ENCODE measurements around the gene ARHGAP22. TPM values are rescaled to one million over a fixed set of nuclear protein-coding genes. Genes with fewer than 3 reads are reported as not detected.
"Not testable (repeated sequence)": the region's sequence is repeated elsewhere in the genome, so short reads cannot be mapped to it uniquely, and the experiment has no call there.

Gene ARHGAP22
- total RNA-seq, 4 donors from 2014 or later, result 0.26 to 3.6 (median 3.0) TPM; not detected in 1

- Histone ChIP-seq H3K27ac (no peak overlapping the region), H3K4me1 (no peaks in the 10 kb centered on the region), H3K4me3 (no peak overlapping the region), H3K27me3 (no peaks in the 10 kb centered on the region), H3K9me3 (no peaks in the 10 kb centered on the region), H3K36me3 (no peaks in the 10 kb centered on the region)
- DNase-seq, result no peak
- intact Hi-C loops (cut with DNase I; ENCODE audit: low total_unique reads), result no loop called here
- no peak for TF ChIP-seq POLR2A (IDR thresholded peaks at IDR 0.05)
- TF ChIP-seq CTCF (IDR thresholded peaks at IDR 0.05), result no peak
Measured at GRCh38 chr10:48428896-48429295, 176.0 kb downstream of the ARHGAP22 start.

DNA sequence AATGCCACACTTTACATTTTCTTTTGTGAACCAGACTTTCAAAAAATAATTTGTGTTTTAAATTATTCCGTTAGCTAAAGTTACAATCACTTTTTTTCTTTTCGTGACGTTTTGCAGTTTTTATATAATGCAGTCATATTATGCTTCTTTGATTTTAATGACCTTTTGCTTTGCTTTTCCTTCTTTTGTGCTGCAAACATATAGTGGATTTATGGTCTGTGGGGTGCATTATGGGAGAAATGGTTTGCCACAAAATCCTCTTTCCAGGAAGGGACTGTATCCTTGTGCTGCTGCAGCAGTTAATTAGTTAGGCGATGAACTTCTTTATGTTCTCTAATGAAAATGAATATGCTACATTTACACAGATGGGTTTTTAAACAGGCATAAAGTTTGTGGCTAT is 181.0 kb downstream of the ARHGAP22 start:
- intact Hi-C loops (cut with DNase I; ENCODE audit: low total_unique reads), result no loop called here
- Histone ChIP-seq H3K27me3 (no peaks in the 10 kb centered on the region), H3K4me3 (no peak overlapping the region), H3K27ac (no peak overlapping the region), H3K4me1 (no peaks in the 10 kb centered on the region), H3K36me3 (no peaks in the 10 kb centered on the region), H3K9me3 (no peaks in the 10 kb centered on the region)
- no peak for TF ChIP-seq POLR2A (IDR thresholded peaks at IDR 0.05)
- TF ChIP-seq CTCF (IDR thresholded peaks at IDR 0.05), result no peak
- DNase-seq, result no peak

- H3K4me1 ChIP-seq; DNase-seq; H3K9me3 ChIP-seq; intact Hi-C loops (cut with DNase I; ENCODE audit: low total_unique reads); H3K27me3 ChIP-seq; H3K36me3 ChIP-seq; H3K27ac ChIP-seq; H3K4me3 ChIP-seq: not testable (repeated sequence)
Measured at GRCh38 chr10:48421862-48422261, 183.0 kb downstream of the ARHGAP22 start.

DNA sequence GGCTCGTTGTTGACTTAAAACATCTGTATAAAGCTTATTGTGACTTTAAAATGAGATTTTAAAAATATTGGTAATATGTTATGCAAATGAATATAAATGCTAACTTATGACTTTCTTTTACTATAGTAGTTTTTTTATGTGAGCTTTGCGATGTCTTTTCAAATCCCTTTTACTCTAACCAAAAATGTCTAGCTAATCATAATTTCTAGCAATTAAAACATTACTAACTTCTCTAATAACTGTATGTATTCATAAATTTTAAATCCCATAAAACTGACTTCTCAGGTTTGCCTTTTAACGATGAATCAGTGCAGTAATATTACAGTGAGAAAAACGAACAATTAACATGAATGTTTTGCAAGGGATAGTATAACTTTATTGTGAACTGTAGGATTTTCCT is 185.2 kb downstream of the ARHGAP22 start:
- Histone ChIP-seq H3K27ac (no peak overlapping the region), H3K4me1 (no peaks in the 10 kb centered on the region), H3K27me3 (no peaks in the 10 kb centered on the region), H3K9me3 (no peaks in the 10 kb centered on the region), H3K4me3 (no peak overlapping the region), H3K36me3 (no peaks in the 10 kb centered on the region)
- intact Hi-C loops (cut with DNase I; ENCODE audit: low total_unique reads), result no loop called here
- DNase-seq, result no peak
- TF ChIP-seq POLR2A (IDR thresholded peaks at IDR 0.05) (no peak), CTCF (IDR thresholded peaks at IDR 0.05) (no peak)

DNA sequence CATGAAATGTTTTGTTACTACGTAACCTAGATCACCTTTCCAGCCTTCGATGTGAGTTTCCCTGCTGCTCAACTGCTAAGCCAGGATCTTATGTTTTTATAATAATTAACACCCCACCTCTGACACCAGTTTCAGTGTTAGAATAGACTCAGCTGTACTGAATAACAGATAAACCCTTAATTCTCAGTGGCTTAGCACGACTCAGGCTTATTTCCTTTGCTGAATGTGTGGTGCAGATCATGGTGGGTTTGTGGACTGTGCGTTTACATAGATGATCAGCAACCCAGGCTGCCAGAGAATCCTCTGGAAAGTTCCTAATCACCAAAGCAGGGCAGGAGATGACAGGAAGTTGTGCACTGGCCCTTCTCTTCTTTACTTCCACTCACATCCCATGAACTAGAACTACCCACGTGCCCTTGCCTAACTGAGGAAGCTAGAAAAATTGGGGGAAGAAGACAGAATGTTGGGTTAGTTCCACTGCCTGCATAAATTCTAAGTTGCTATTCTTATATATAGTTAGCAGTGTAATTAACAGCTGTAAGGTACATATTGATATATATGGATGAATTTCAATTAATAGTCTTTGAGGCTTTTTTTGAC is 186.6 kb downstream of the ARHGAP22 start:
- H3K9me3 ChIP-seq, result no peaks in the 10 kb centered on the region
- intact Hi-C loops (cut with DNase I; ENCODE audit: low total_unique reads), result no loop called here
- H3K36me3 ChIP-seq, result no peaks in the 10 kb centered on the region
- no peaks in the 10 kb centered on the region for H3K27me3 ChIP-seq
- no peak overlapping the region for H3K4me3 ChIP-seq
- DNase-seq, result no peak
- no peak for TF ChIP-seq CTCF (IDR thresholded peaks at IDR 0.05)
- no peak for TF ChIP-seq POLR2A (IDR thresholded peaks at IDR 0.05)
- no peaks in the 10 kb centered on the region for H3K4me1 ChIP-seq
- no peak overlapping the region for H3K27ac ChIP-seq

GRCh38 chr10:48417374-48417773 is 187.5 kb downstream of the ARHGAP22 start:
- H3K27ac ChIP-seq, result no peak overlapping the region

More at GRCh38 chr10:48417374-48417773, 187.5 kb downstream of the ARHGAP22 start:
- Histone ChIP-seq H3K4me3 (no peak overlapping the region), H3K36me3 (no peaks in the 10 kb centered on the region), H3K4me1 (no peaks in the 10 kb centered on the region), H3K27me3 (no peaks in the 10 kb centered on the region), H3K9me3 (no peaks in the 10 kb centered on the region)
- no peak for TF ChIP-seq POLR2A (IDR thresholded peaks at IDR 0.05)
- TF ChIP-seq CTCF (IDR thresholded peaks at IDR 0.05), result no peak
- intact Hi-C loops (cut with DNase I; ENCODE audit: low total_unique reads), result no loop called here
- no peak for DNase-seq
